OCI-LY7 (cell line): Measurements from ENCODE around the gene CHD2. TPM values are rescaled to one million over a fixed set of nuclear protein-coding genes. Genes with fewer than 3 reads are reported as not detected.

Experiments used
- BruUV-seq: library from RNA; stranded (reverse); fragments of 400-500 nt; replicated peaks from 2 replicates; lab custom pipeline; 2021; lab: Mats Ljungman, UMichigan
- CTCF ChIA-PET: fragments of 300-600 bp; sonication (Branson Sonifier 250); formaldehyde crosslinking; loops from one replicate; lab custom pipeline; 2022; ENCODE audit warnings: antibody characterized with exemption; ENCODE audit not compliant: unreplicated experiment; lab: Charles Lee
- POLR2A ChIA-PET: fragments of 300-600 bp; sonication (Branson Sonifier 250); formaldehyde crosslinking; loops from one replicate; lab custom pipeline; 2022; ENCODE audit warnings: antibody characterized with exemption; lab: Charles Lee
- DNase-seq: peaks from one replicate; pipeline ENCODE4 v3.0.0-alpha.2; 2015; ENCODE audit warnings: low spot score
- H2AFZ ChIP-seq: fragments of 200-600 bp; sonication (generic), shearing (Covaris generic); 2 replicates; pipeline ENCODE4 v1.6.1; 2014; ENCODE audit warnings: mild to moderate bottlenecking, antibody characterized with exemption, low read length, moderate library complexity
- H3K27ac ChIP-seq: fragments of 200-600 bp; sonication (generic); 2 replicates; pipeline ENCODE4 v1.5.1; 2014; ENCODE audit warnings: mixed run types, low read depth, mild to moderate bottlenecking, moderate library complexity, low read length, inconsistent platforms; ENCODE audit not compliant: poor library complexity, severe bottlenecking
- H3K36me3 ChIP-seq: fragments of 200-600 bp; sonication (generic); 2 replicates; pipeline ENCODE4 v1.6.1; 2014; ENCODE audit warnings: mild to moderate bottlenecking, antibody characterized with exemption, low read length, moderate library complexity, mixed read lengths; ENCODE audit not compliant: insufficient read depth
- H3K4me1 ChIP-seq: fragments of 200-600 bp; sonication (generic); 2 replicates; pipeline ENCODE4 v1.5.1; 2014; ENCODE audit warnings: mild to moderate bottlenecking, low read length; ENCODE audit not compliant: insufficient read depth, poor library complexity, severe bottlenecking
- H3K4me2 ChIP-seq: fragments of 200-600 bp; sonication (generic); 2 replicates; pipeline ENCODE4 v1.6.1; 2014; ENCODE audit warnings: mild to moderate bottlenecking, low read length
- H3K4me3 ChIP-seq: fragments of 200-600 bp; sonication (generic); 2 replicates; pipeline ENCODE4 v1.5.1; 2014; ENCODE audit warnings: mild to moderate bottlenecking, low read depth, low read length; ENCODE audit not compliant: poor library complexity, severe bottlenecking
- H3K79me2 ChIP-seq: fragments of 200-600 bp; sonication (generic); 2 replicates; pipeline ENCODE4 v1.6.1; 2016; ENCODE audit warnings: low read depth, mild to moderate bottlenecking, low read length, moderate library complexity, mixed read lengths; ENCODE audit not compliant: insufficient read depth
- H3K9me2 ChIP-seq: fragments of 200-600 bp; sonication (generic); 2 replicates; pipeline ENCODE4 v1.6.1; 2016; ENCODE audit warnings: mild to moderate bottlenecking, low read length, mixed read lengths; ENCODE audit not compliant: insufficient read depth
- H3K9me3 ChIP-seq: fragments of 200-600 bp; sonication (generic); 2 replicates; pipeline ENCODE4 v1.6.1; 2014; ENCODE audit warnings: mild to moderate bottlenecking, mixed run types, low read length, mixed read lengths
- H4K20me1 ChIP-seq: fragments of 200-600 bp; sonication (generic); 2 replicates; pipeline ENCODE4 v1.6.1; 2014; ENCODE audit warnings: mild to moderate bottlenecking, antibody characterized with exemption, low read length, moderate library complexity, mixed read lengths; ENCODE audit not compliant: insufficient read depth
- CTCF ChIP-seq: fragments of 200-600 bp; sonication (generic); conservative IDR thresholded peaks from 2 replicates; pipeline ENCODE4 v1.5.1; 2014; ENCODE audit warnings: mild to moderate bottlenecking, antibody characterized with exemption, low read length, moderate library complexity, mixed read lengths
- EZH2phosphoT487 ChIP-seq: fragments of 200-600 bp; sonication (generic); IDR thresholded peaks from 2 replicates; pipeline ENCODE4 v1.6.1; 2018; ENCODE audit warnings: low read depth, borderline replicate concordance, mild to moderate bottlenecking, mixed run types, antibody characterized with exemption, low read length, moderate library complexity, mixed read lengths
- intact Hi-C: fragments of 100-400 bp; cut with micrococcal nuclease; formaldehyde crosslinking; loops from one replicate; pipeline ENCODE4 v1.10.0; 2022; ENCODE audit not compliant: unreplicated experiment
- total RNA-seq, 2 experiments: library from RNA; depleted of rRNA in 1 of 2; stranded (reverse); fragments of >200 nt in 1 of 2; shearing (Covaris generic) in 1 of 2; gene quantifications; 2 replicates each; pipeline ENCODE4 v1.2.3, GENCODE V29; 2014 to 2022

The CHD2 gene
- total RNA-seq, 2 experiments from 2014 or later: 133 to 213 TPM

- Histone ChIP-seq H4K20me1 (peaks cover 20% of the 10 kb centered on the region; the same call in 1 of the 2 replicates), H3K36me3 (peaks cover 88% of the 10 kb centered on the region), H3K79me2 (peaks cover 89% of the 10 kb centered on the region), H3K4me2 (peak overlapping the region; percentile 82), H3K27ac (no peak overlapping the region), H3K9me3 (peaks cover 6% of the 10 kb centered on the region; the same call in 1 of the 2 replicates), H3K4me3 (no peak overlapping the region), H2AFZ (no peak overlapping the region), H3K4me1 (peaks cover 26% of the 10 kb centered on the region), H3K9me2 (no peaks in the 10 kb centered on the region)
- POLR2A ChIA-PET: interaction anchor here (0.5 to 11.9 kb wide), 6 partner anchors 9 to 44 kb away, joined by 3 to 147 read pairs (median 5); partner anchors contain the start of gene CHD2
- intact Hi-C loops: no loop called here
- BruUV-seq: no TSS peak
- no peak for DNase-seq
- CTCF ChIA-PET: no interaction called here
- TF ChIP-seq CTCF (no peak), EZH2phosphoT487 (no peak)
These were observed 13.3 kb upstream of the CHD2 start for GRCh38 chr15:92886815-92887214.

DNA sequence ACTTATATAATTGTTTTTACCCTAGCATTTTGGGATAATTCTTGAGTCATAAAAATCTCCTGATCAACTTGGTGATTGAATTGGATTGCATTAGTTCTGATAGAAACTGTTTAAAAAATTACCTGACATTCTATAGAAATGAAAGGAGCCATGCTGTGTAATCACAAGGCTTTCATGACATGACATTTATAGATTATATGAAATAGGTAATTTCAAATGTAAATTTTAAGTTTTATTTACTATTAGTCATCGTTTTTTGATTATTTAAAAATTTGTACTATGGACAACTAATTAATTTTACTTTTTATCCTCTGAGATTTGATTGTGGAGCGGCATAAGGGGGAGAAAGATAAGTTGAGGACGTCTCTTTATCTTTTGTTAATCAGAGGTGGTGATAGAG, 12.3 kb upstream of the CHD2 start:
- Histone ChIP-seq H3K4me2 (no peak overlapping the region), H3K27ac (no peak overlapping the region), H4K20me1 (peaks cover 20% of the 10 kb centered on the region; the same call in 1 of the 2 replicates), H3K4me1 (peaks cover 23% of the 10 kb centered on the region), H3K9me3 (peaks cover 6% of the 10 kb centered on the region; the same call in 1 of the 2 replicates), H3K36me3 (peaks cover 98% of the 10 kb centered on the region), H3K9me2 (no peaks in the 10 kb centered on the region), H2AFZ (no peak overlapping the region), H3K79me2 (peaks cover 99% of the 10 kb centered on the region), H3K4me3 (no peak overlapping the region)
- DNase-seq: no peak
- BruUV-seq: no TSS peak
- ChIA-PET CTCF (no interaction called here), POLR2A (interaction anchor here (0.6 to 11.9 kb wide), 8 partner anchors 8 to 80 kb away, joined by 3 to 147 read pairs (median 4); partner anchors contain the start of gene CHD2)
- intact Hi-C loops: no loop called here
- TF ChIP-seq CTCF (no peak), EZH2phosphoT487 (no peak)

- no peaks in the 10 kb centered on the region for H3K9me2 ChIP-seq
- TF ChIP-seq CTCF (no peak), EZH2phosphoT487 (no peak)
- CTCF ChIA-PET: no interaction called here
- H3K4me3 ChIP-seq: no peak overlapping the region
- H2AFZ ChIP-seq: no peak overlapping the region
- no peak overlapping the region for H3K27ac ChIP-seq
- BruUV-seq: no TSS peak
- H3K9me3 ChIP-seq: peaks cover 6% of the 10 kb centered on the region; the same call in 1 of the 2 replicates
- H4K20me1 ChIP-seq: peaks cover 17% of the 10 kb centered on the region; the same call in 1 of the 2 replicates
- H3K4me2 ChIP-seq: no peak overlapping the region
- POLR2A ChIA-PET: interaction anchor here (0.8 to 11.9 kb wide), 8 partner anchors 10 to 91 kb away, joined by 4 to 147 read pairs (median 6); partner anchors contain the start of gene CHD2
- H3K79me2 ChIP-seq: peaks cover 100% of the 10 kb centered on the region
- intact Hi-C loops: no loop called here
- no peak for DNase-seq
- H3K4me1 ChIP-seq: peaks cover 23% of the 10 kb centered on the region
- peaks cover 100% of the 10 kb centered on the region for H3K36me3 ChIP-seq
These were observed 10.6 kb upstream of the CHD2 start for GRCh38 chr15:92889390-92890107.
